ENCODE measurements around the gene SLC39A11.

SLC39A11 gene

GRCh38 chr17:72778169-72779151 lies 314.0 kb downstream of the SLC39A11 start:
- Histone ChIP-seq H3K4me1 (ENCODE audit: low read length) (no peaks in the 10 kb centered on the region), H3K9me2 (replicated peaks; ENCODE audit: insufficient read depth, low read length) (no peaks in the 10 kb centered on the region), H3K4me2 (ENCODE audit: low read depth, low read length) (no peak overlapping the region), H3K36me3 (replicated peaks; ENCODE audit: insufficient read depth, low read length) (no peaks in the 10 kb centered on the region), H3K9ac (ENCODE audit: low read length) (no peak overlapping the region), H4K20me1 (ENCODE audit: insufficient read depth, low read length) (no peaks in the 10 kb centered on the region), H3K27ac (ENCODE audit: low read length) (no peak overlapping the region), H3K79me2 (ENCODE audit: low read length) (no peaks in the 10 kb centered on the region), H3F3A (ENCODE audit: insufficient read depth, low read length) (no peaks in the 10 kb centered on the region), H3K4me3 (ENCODE audit: low read length) (no peak overlapping the region), H3K27me3 (replicated peaks; ENCODE audit: insufficient read depth, low read length) (no peaks in the 10 kb centered on the region), H2AFZ (ENCODE audit: low read length) (no peak overlapping the region), H3K9me3 (replicated peaks; ENCODE audit: insufficient read depth, low read length) (no peaks in the 10 kb centered on the region)
- no peak for DNase-seq
- no peak for TF ChIP-seq EZH2phosphoT487 (IDR thresholded peaks at IDR 0.05; ENCODE audit: low read length)
- no peak for TF ChIP-seq CTCF (IDR thresholded peaks at IDR 0.05; ENCODE audit: low read length)
- TF ChIP-seq EZH2 (optimal IDR thresholded peaks at IDR 0.05; ENCODE audit: low read depth, low read length), result no peak

GRCh38 chr17:72775919-72776318 lies 316.6 kb downstream of the SLC39A11 start:
- H3K4me3 ChIP-seq (ENCODE audit: low read length), result no peak overlapping the region
- H3K4me2 ChIP-seq (ENCODE audit: low read depth, low read length), result no peak overlapping the region
- no peak for DNase-seq
- no peak overlapping the region for H3K9ac ChIP-seq (ENCODE audit: low read length)
- no peaks in the 10 kb centered on the region for H3K4me1 ChIP-seq (ENCODE audit: low read length)
- H3K79me2 ChIP-seq (ENCODE audit: low read length), result no peaks in the 10 kb centered on the region
- TF ChIP-seq EZH2phosphoT487 (IDR thresholded peaks at IDR 0.05; ENCODE audit: low read length), result no peak
- no peak for TF ChIP-seq CTCF (IDR thresholded peaks at IDR 0.05; ENCODE audit: low read length)
- no peak for TF ChIP-seq EZH2 (optimal IDR thresholded peaks at IDR 0.05; ENCODE audit: low read depth, low read length)
- H3K36me3 ChIP-seq (replicated peaks; ENCODE audit: insufficient read depth, low read length), result no peaks in the 10 kb centered on the region
- H3K27me3 ChIP-seq (replicated peaks; ENCODE audit: insufficient read depth, low read length), result no peaks in the 10 kb centered on the region
- no peak overlapping the region for H3K27ac ChIP-seq (ENCODE audit: low read length)
- H3K9me3 ChIP-seq (replicated peaks; ENCODE audit: insufficient read depth, low read length), result no peaks in the 10 kb centered on the region
- no peak overlapping the region for H2AFZ ChIP-seq (ENCODE audit: low read length)
- H4K20me1 ChIP-seq (ENCODE audit: insufficient read depth, low read length), result no peaks in the 10 kb centered on the region
- no peaks in the 10 kb centered on the region for H3K9me2 ChIP-seq (replicated peaks; ENCODE audit: insufficient read depth, low read length)
- H3F3A ChIP-seq (ENCODE audit: insufficient read depth, low read length), result no peaks in the 10 kb centered on the region

GRCh38 chr17:72775237-72775636 lies 317.3 kb downstream of the SLC39A11 start:
- DNase-seq, result no peak
- H3K9me2 ChIP-seq (replicated peaks; ENCODE audit: insufficient read depth, low read length), result no peaks in the 10 kb centered on the region
- H3K4me1 ChIP-seq (ENCODE audit: low read length), result no peaks in the 10 kb centered on the region
- H4K20me1 ChIP-seq (ENCODE audit: insufficient read depth, low read length), result no peaks in the 10 kb centered on the region
- H3K27ac ChIP-seq (ENCODE audit: low read length), result no peak overlapping the region
- H3K9me3 ChIP-seq (replicated peaks; ENCODE audit: insufficient read depth, low read length), result no peaks in the 10 kb centered on the region
- H3K36me3 ChIP-seq (replicated peaks; ENCODE audit: insufficient read depth, low read length), result no peaks in the 10 kb centered on the region
- H3F3A ChIP-seq (ENCODE audit: insufficient read depth, low read length), result no peaks in the 10 kb centered on the region
- no peaks in the 10 kb centered on the region for H3K79me2 ChIP-seq (ENCODE audit: low read length)
- H3K4me2 ChIP-seq (ENCODE audit: low read depth, low read length), result no peak overlapping the region
- H3K9ac ChIP-seq (ENCODE audit: low read length), result no peak overlapping the region
- TF ChIP-seq EZH2phosphoT487 (IDR thresholded peaks at IDR 0.05; ENCODE audit: low read length) (no peak), CTCF (IDR thresholded peaks at IDR 0.05; ENCODE audit: low read length) (no peak), EZH2 (optimal IDR thresholded peaks at IDR 0.05; ENCODE audit: low read depth, low read length) (no peak)
- no peak overlapping the region for H2AFZ ChIP-seq (ENCODE audit: low read length)
- H3K27me3 ChIP-seq (replicated peaks; ENCODE audit: insufficient read depth, low read length), result no peaks in the 10 kb centered on the region
- H3K4me3 ChIP-seq (ENCODE audit: low read length), result no peak overlapping the region

Data from MM.1S (cell line).